Spleen (tissue), 7 donors: ENCODE measurements around the gene DENND1A.
A peak's percentile ranks its signal among the peaks of the same experiment; 100 is the strongest.

Experiments used
- CTCF ChIP-seq, 11 experiments: fragments of 200-600 bp in 7 of 11; fragments of 450-650 bp in 4 of 11; sonication (generic) in 4 of 11; IDR thresholded peaks in 8 of 11; conservative IDR thresholded peaks in 3 of 11; 1 replicate in 7 of 11; 2 replicates in 4 of 11; pipeline versions ENCODE4 v1.4.0 to v1.8.0; 2016 to 2021; ENCODE audit warnings: antibody characterized with exemption in 11 of 11, inconsistent platforms in 4 of 11, mild to moderate bottlenecking in 1 of 11
- POLR2AphosphoS5 ChIP-seq, 3 donors: sonication (generic); formaldehyde crosslinking; IDR thresholded peaks; one replicate each; pipeline ENCODE4 v1.5.1; 2017; ENCODE audit warnings: antibody characterized with exemption in 3 of 3
- donor health status: DM: no; HTN: no; CAD: no; lungs with moderate emphysema.
- donor health status: DM: no; HTN: no; CAD: no.
- donor health status: DM: no; HTN: no; CAD: no.

DNA sequence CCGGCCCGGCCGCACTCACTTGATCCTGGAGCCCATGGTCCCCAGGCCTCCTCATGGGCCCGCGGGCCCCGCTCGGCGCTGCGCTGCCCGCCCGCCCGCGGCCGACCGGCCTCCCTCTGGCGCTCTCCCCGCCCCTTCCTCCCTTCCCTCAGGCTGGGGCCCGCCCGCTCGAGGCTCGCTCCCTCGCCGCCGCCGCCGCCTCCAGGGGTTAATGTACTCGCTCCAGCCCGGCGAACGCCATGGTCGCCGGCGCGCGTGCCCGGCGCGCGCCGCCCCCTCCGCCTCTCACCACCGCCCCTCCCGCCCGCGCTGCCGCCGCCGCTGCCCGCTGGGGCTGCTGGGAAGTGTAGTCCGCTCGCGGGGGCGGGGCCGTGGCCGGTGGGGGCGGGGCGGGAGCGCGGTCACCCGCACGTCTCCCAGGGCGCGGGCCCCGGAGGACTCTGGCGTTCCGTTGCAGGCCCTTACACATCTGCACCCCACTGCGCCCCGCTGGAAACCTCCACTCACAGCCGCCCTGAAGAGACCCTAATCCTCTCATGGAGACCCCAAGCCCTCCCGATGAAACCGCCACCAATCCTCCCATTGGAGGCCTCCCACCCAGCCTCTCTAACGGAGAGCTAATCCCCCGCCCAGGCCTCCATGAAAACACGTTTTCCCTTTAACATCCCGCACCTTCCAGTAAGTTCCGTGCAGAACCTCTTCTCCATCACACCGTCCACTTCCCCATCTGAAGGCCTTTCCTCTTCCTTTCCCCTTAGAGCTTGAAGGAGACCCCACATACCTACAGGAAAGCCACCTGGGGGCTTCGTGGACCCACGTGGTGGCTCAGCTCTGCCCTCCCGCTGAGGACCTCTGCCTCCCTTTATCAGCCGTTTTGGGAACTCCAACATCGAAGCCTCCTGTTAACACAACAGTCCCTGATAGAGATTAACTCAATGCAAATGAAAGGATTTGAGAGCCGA lies at the start of gene DENND1A:
- TF ChIP-seq CTCF (IDR thresholded peaks at IDR 0.05 in 8 of 11, conservative IDR thresholded peaks at IDR 0.05 in 3 of 11) (peak in 1 of 11 experiments; percentile 14), POLR2AphosphoS5 (IDR thresholded peaks at IDR 0.05) (peak; percentile 76 to 86 (median 84))
